ENCODE data around the gene SNAP47. TPM values are rescaled to one million over a fixed set of nuclear protein-coding genes. Genes with fewer than 3 reads are reported as not detected.

SNAP47 gene
- total RNA-seq, 1 donor from 2014 or later = 45.9 TPM

- H3K27me3 ChIP-seq (ENCODE audit: low read depth) = no peaks in the 10 kb centered on the region
- no peak for DNase-seq
- peak overlapping the region; percentile 47 for H3K27ac ChIP-seq (replicated peaks)
- H3K9me3 ChIP-seq (replicated peaks) = no peaks in the 10 kb centered on the region
- H3K4me3 ChIP-seq = no peak overlapping the region
- no peak for TF ChIP-seq CTCF (IDR thresholded peaks at IDR 0.05; ENCODE audit: borderline replicate concordance)
- peaks cover 22% of the 10 kb centered on the region for H3K36me3 ChIP-seq
- H3K4me1 ChIP-seq = peaks cover 78% of the 10 kb centered on the region
- intact Hi-C loops (cut with micrococcal nuclease) = no loop called here
Measured at GRCh38 chr1:227756172-227756959, 21.1 kb downstream of the SNAP47 start.

- H3K9me3 ChIP-seq (replicated peaks) = no peaks in the 10 kb centered on the region
- H3K4me1 ChIP-seq = peaks cover 89% of the 10 kb centered on the region
- H3K4me3 ChIP-seq = no peak overlapping the region
- no peak for TF ChIP-seq CTCF (IDR thresholded peaks at IDR 0.05; ENCODE audit: borderline replicate concordance)
- peaks cover 28% of the 10 kb centered on the region for H3K36me3 ChIP-seq
- DNase-seq = no peak
- peak overlapping the region; percentile 53 for H3K27ac ChIP-seq (replicated peaks)
- intact Hi-C loops (cut with micrococcal nuclease) = no loop called here
- no peaks in the 10 kb centered on the region for H3K27me3 ChIP-seq (ENCODE audit: low read depth)
Measured at GRCh38 chr1:227757781-227758180, 22.5 kb downstream of the SNAP47 start.

- intact Hi-C loops (cut with micrococcal nuclease) = no loop called here
- peaks cover 28% of the 10 kb centered on the region for H3K36me3 ChIP-seq
- H3K27me3 ChIP-seq (ENCODE audit: low read depth) = no peaks in the 10 kb centered on the region
- no peak overlapping the region for H3K4me3 ChIP-seq
- TF ChIP-seq CTCF (IDR thresholded peaks at IDR 0.05; ENCODE audit: borderline replicate concordance) = no peak
- peaks cover 91% of the 10 kb centered on the region for H3K4me1 ChIP-seq
- DNase-seq = no peak
- H3K9me3 ChIP-seq (replicated peaks) = no peaks in the 10 kb centered on the region
- H3K27ac ChIP-seq (replicated peaks) = peak overlapping the region; percentile 78
Measured at GRCh38 chr1:227758366-227758765, 23.1 kb downstream of the SNAP47 start.

- Histone ChIP-seq H3K36me3 (peaks cover 29% of the 10 kb centered on the region), H3K9me3 (replicated peaks) (no peaks in the 10 kb centered on the region), H3K4me3 (no peak overlapping the region), H3K27ac (replicated peaks) (peak overlapping the region; percentile 78), H3K27me3 (ENCODE audit: low read depth) (no peaks in the 10 kb centered on the region), H3K4me1 (peaks cover 86% of the 10 kb centered on the region)
- DNase-seq = peak; percentile 60
- no peak for TF ChIP-seq CTCF (IDR thresholded peaks at IDR 0.05; ENCODE audit: borderline replicate concordance)
- intact Hi-C loops (cut with micrococcal nuclease) = loop anchor here (5.0 kb wide), 1 partner anchor 188 kb away; the partner anchor contains the start of gene WNT9A
Measured at GRCh38 chr1:227759341-227760300, 24.4 kb downstream of the SNAP47 start.

- Histone ChIP-seq H3K27me3 (ENCODE audit: low read depth) (no peaks in the 10 kb centered on the region), H3K9me3 (replicated peaks) (no peaks in the 10 kb centered on the region), H3K27ac (replicated peaks) (peak overlapping the region; percentile 78), H3K4me1 (peaks cover 78% of the 10 kb centered on the region), H3K36me3 (peaks cover 34% of the 10 kb centered on the region), H3K4me3 (no peak overlapping the region)
- DNase-seq = no peak
- TF ChIP-seq CTCF (IDR thresholded peaks at IDR 0.05; ENCODE audit: borderline replicate concordance) = no peak
- intact Hi-C loops (cut with micrococcal nuclease) = loop anchor here (5.0 kb wide), 1 partner anchor 187 kb away; the partner anchor contains the start of gene WNT9A
Measured at GRCh38 chr1:227760377-227760776, 25.1 kb downstream of the SNAP47 start.

Data from left ventricle myocardium inferior (tissue), 1 donor.